Activated naive CD4-positive, alpha-beta T cell treated with anti-CD3 and anti-CD28 coated beads for 36 hours (primary cell): ENCODE results near the gene EIF5A. TPM values are rescaled to one million over a fixed set of nuclear protein-coding genes. Genes with fewer than 3 reads are reported as not detected.

Source experiments
- CTCF ChIA-PET: fragments of 350-600 bp; sonication (Branson Sonifier 250); formaldehyde crosslinking; loops from one replicate; lab custom pipeline; 2021; ENCODE audit warnings: antibody characterized with exemption; lab: Charles Lee
- DNase-seq: peaks from one replicate; pipeline ENCODE4 v3.0.0-alpha.2; 2020
- H3K27ac Mint-ChIP-seq: one replicate; pipeline ENCODE4 v1.8.0; 2021; ENCODE audit warnings: mild to moderate bottlenecking, mixed read lengths
- H3K27me3 Mint-ChIP-seq: one replicate; pipeline ENCODE4 v1.8.0; 2021; ENCODE audit warnings: low read depth, mixed read lengths
- H3K36me3 Mint-ChIP-seq: one replicate; pipeline ENCODE4 v1.8.0; 2021; ENCODE audit warnings: low read depth, mixed read lengths
- H3K4me1 Mint-ChIP-seq: one replicate; pipeline ENCODE4 v1.8.0; 2021; ENCODE audit warnings: low read depth, mixed read lengths
- H3K4me3 Mint-ChIP-seq: one replicate; pipeline ENCODE4 v1.8.0; 2021; ENCODE audit warnings: mild to moderate bottlenecking, moderate library complexity, mixed read lengths
- H3K9me3 Mint-ChIP-seq: one replicate; pipeline ENCODE4 v1.8.0; 2021; ENCODE audit warnings: mixed read lengths
- intact Hi-C: fragments of 100-400 bp; cut with micrococcal nuclease; formaldehyde crosslinking; loops from one replicate; pipeline ENCODE4 v1.15.1; 2023
- total RNA-seq, 2 experiments: library from RNA; stranded (reverse); gene quantifications; one replicate each; pipeline ENCODE4 v1.2.3, GENCODE V29; 2021

The EIF5A gene
- total RNA-seq, 2 experiments from 2014 or later, result 757 to 792 TPM

GRCh38 chr17:7279448-7279847 is 28.0 kb upstream of the EIF5A start:
- Mint-ChIP-seq H3K36me3 (no peaks in the 10 kb centered on the region), H3K4me3 (no peak overlapping the region)

GRCh38 chr17:7280519-7281073 is 26.8 kb upstream of the EIF5A start:
- no peaks in the 10 kb centered on the region for H3K9me3 Mint-ChIP-seq
- H3K4me3 Mint-ChIP-seq, result peak overlapping the region; percentile 74
- DNase-seq, result peak; percentile 91
- CTCF ChIA-PET, result interaction anchor here (0.6 to 2.5 kb wide), 11 partner anchors 13 to 272 kb away, joined by 3 to 45 read pairs (median 4); partner anchors contain the start of gene NEURL4
- H3K27me3 Mint-ChIP-seq, result peaks cover 17% of the 10 kb centered on the region
- peaks cover 20% of the 10 kb centered on the region for H3K4me1 Mint-ChIP-seq
- intact Hi-C loops, result loop anchor here (1.0 to 5.0 kb wide), 9 partner anchors 16 to 406 kb away; partner anchors contain the start of genes ELP5, SENP3, TMEM102 and TP53
- H3K36me3 Mint-ChIP-seq, result no peaks in the 10 kb centered on the region
- no peak overlapping the region for H3K27ac Mint-ChIP-seq

More at GRCh38 chr17:7279448-7279847, 28.0 kb upstream of the EIF5A start:
- DNase-seq, result no peak
- intact Hi-C loops, result no loop called here
- Mint-ChIP-seq H3K27me3 (peaks cover 17% of the 10 kb centered on the region), H3K4me1 (peaks cover 20% of the 10 kb centered on the region), H3K27ac (no peak overlapping the region), H3K9me3 (no peaks in the 10 kb centered on the region)
- CTCF ChIA-PET, result interaction anchor here (0.6 to 2.7 kb wide), 3 partner anchors 17 to 28 kb away, joined by 3 to 25 read pairs (median 3); partner anchors contain the start of gene CTDNEP1

- CTCF ChIA-PET, result interaction anchor here (0.6 to 2.5 kb wide), 11 partner anchors 10 to 271 kb away, joined by 3 to 45 read pairs (median 4); partner anchors contain the start of gene NEURL4
- Mint-ChIP-seq H3K4me1 (peaks cover 20% of the 10 kb centered on the region), H3K9me3 (no peaks in the 10 kb centered on the region), H3K36me3 (no peaks in the 10 kb centered on the region), H3K27ac (no peak within 1 kb of the TSS), H3K4me3 (peak within 1 kb of the TSS; percentile 74), H3K27me3 (peaks cover 17% of the 10 kb centered on the region)
- intact Hi-C loops, result loop anchor here (1.0 to 5.0 kb wide), 3 partner anchors 29 to 405 kb away; partner anchors contain the start of genes ELP5 and TP53
- peak; percentile 93 for DNase-seq
Measured at GRCh38 chr17:7281074-7281952, 26.1 kb upstream of the EIF5A start, which contains the start of gene SLC2A4. Gene SLC2A4, plus strand, starts transcription at chr17:7281718. Its CDS starts 217 bp downstream, at chr17:7281935.

GRCh38 chr17:7281953-7282751 is 25.3 kb upstream of the EIF5A start:
- Mint-ChIP-seq H3K4me1 (peaks cover 20% of the 10 kb centered on the region), H3K9me3 (no peaks in the 10 kb centered on the region), H3K4me3 (peak overlapping the region; percentile 74), H3K27me3 (peaks cover 17% of the 10 kb centered on the region), H3K27ac (no peak overlapping the region), H3K36me3 (no peaks in the 10 kb centered on the region)
- intact Hi-C loops, result loop anchor here (1.0 to 5.0 kb wide), 3 partner anchors 30 to 405 kb away; partner anchors contain the start of genes ELP5 and TP53
- CTCF ChIA-PET, result interaction anchor here (1.0 to 2.5 kb wide), 2 partner anchors 15 to 107 kb away, joined by 3 to 45 read pairs; no protein-coding TSS in a partner anchor
- DNase-seq, result peak; percentile 16

GRCh38 chr17:7282752-7283321 is 24.6 kb upstream of the EIF5A start:
- no peaks in the 10 kb centered on the region for H3K36me3 Mint-ChIP-seq
- intact Hi-C loops, result loop anchor here (5.0 kb wide), 1 partner anchor 236 kb away; no protein-coding TSS in a partner anchor
- H3K27ac Mint-ChIP-seq, result no peak overlapping the region
- H3K9me3 Mint-ChIP-seq, result no peaks in the 10 kb centered on the region
- CTCF ChIA-PET, result interaction anchor here (0.8 to 1.0 kb wide), 2 partner anchors 13 to 106 kb away, joined by 3 to 4 read pairs; no protein-coding TSS in a partner anchor
- peak overlapping the region; percentile 32 for H3K4me3 Mint-ChIP-seq
- H3K27me3 Mint-ChIP-seq, result peaks cover 17% of the 10 kb centered on the region
- peak; percentile 16 for DNase-seq
- peaks cover 20% of the 10 kb centered on the region for H3K4me1 Mint-ChIP-seq

GRCh38 chr17:7283471-7284216 is 23.8 kb upstream of the EIF5A start:
- peaks cover 20% of the 10 kb centered on the region for H3K4me1 Mint-ChIP-seq
- H3K4me3 Mint-ChIP-seq, result no peak overlapping the region
- peaks cover 17% of the 10 kb centered on the region for H3K27me3 Mint-ChIP-seq
- CTCF ChIA-PET, result interaction anchor here (0.8 to 2.9 kb wide), 4 partner anchors 10 to 13 kb away, joined by 3 to 9 read pairs (median 4); no protein-coding TSS in a partner anchor
- intact Hi-C loops, result loop anchor here (5.0 kb wide), 1 partner anchor 236 kb away; no protein-coding TSS in a partner anchor
- no peaks in the 10 kb centered on the region for H3K36me3 Mint-ChIP-seq
- no peaks in the 10 kb centered on the region for H3K9me3 Mint-ChIP-seq
- H3K27ac Mint-ChIP-seq, result no peak overlapping the region
- no peak for DNase-seq

- Mint-ChIP-seq H3K36me3 (no peaks in the 10 kb centered on the region), H3K9me3 (no peaks in the 10 kb centered on the region), H3K4me1 (peaks cover 20% of the 10 kb centered on the region), H3K27me3 (peaks cover 17% of the 10 kb centered on the region), H3K4me3 (no peak overlapping the region), H3K27ac (no peak overlapping the region)
- no peak for DNase-seq
- CTCF ChIA-PET, result interaction anchor here (1.0 to 2.9 kb wide), 4 partner anchors 8 to 13 kb away, joined by 3 to 9 read pairs (median 4); no protein-coding TSS in a partner anchor
- intact Hi-C loops, result loop anchor here (5.0 kb wide), 1 partner anchor 238 kb away; no protein-coding TSS in a partner anchor
Measured at GRCh38 chr17:7284911-7285310, 22.5 kb upstream of the EIF5A start.

GRCh38 chr17:7285679-7286078 is 21.7 kb upstream of the EIF5A start:
- H3K4me1 Mint-ChIP-seq, result peaks cover 19% of the 10 kb centered on the region
- intact Hi-C loops, result no loop called here
- H3K36me3 Mint-ChIP-seq, result no peaks in the 10 kb centered on the region
- no peak overlapping the region for H3K27ac Mint-ChIP-seq
- CTCF ChIA-PET, result interaction anchor here (1.1 to 2.9 kb wide), 3 partner anchors 11 to 70 kb away, joined by 3 to 9 read pairs (median 4); no protein-coding TSS in a partner anchor
- no peak overlapping the region for H3K4me3 Mint-ChIP-seq
- DNase-seq, result no peak
- peaks cover 17% of the 10 kb centered on the region for H3K27me3 Mint-ChIP-seq
- no peaks in the 10 kb centered on the region for H3K9me3 Mint-ChIP-seq

GRCh38 chr17:7289256-7290032 is 18.0 kb upstream of the EIF5A start:
- Mint-ChIP-seq H3K9me3 (no peaks in the 10 kb centered on the region), H3K36me3 (no peaks in the 10 kb centered on the region), H3K27ac (no peak overlapping the region), H3K4me3 (no peak overlapping the region), H3K4me1 (peaks cover 3% of the 10 kb centered on the region), H3K27me3 (peaks cover 9% of the 10 kb centered on the region)
- no peak for DNase-seq
- intact Hi-C loops, result no loop called here
- CTCF ChIA-PET, result interaction anchor here (1.2 kb wide), 1 partner anchor 8 kb away, joined by 3 read pairs; no protein-coding TSS in a partner anchor

GRCh38 chr17:7290166-7290565 is 17.3 kb upstream of the EIF5A start:
- Mint-ChIP-seq H3K27me3 (peaks cover 12% of the 10 kb centered on the region), H3K4me1 (peaks cover 7% of the 10 kb centered on the region), H3K36me3 (no peaks in the 10 kb centered on the region), H3K9me3 (no peaks in the 10 kb centered on the region), H3K27ac (no peak overlapping the region), H3K4me3 (no peak overlapping the region)
- CTCF ChIA-PET, result no interaction called here
- no peak for DNase-seq
- intact Hi-C loops, result no loop called here
